Measurements from ENCODE around the gene SH3RF2. TPM values are rescaled to one million over a fixed set of nuclear protein-coding genes. Genes with fewer than 3 reads are reported as not detected.
A peak's percentile ranks its signal among the peaks of the same experiment; 100 is the strongest.

SH3RF2 gene
- total and polyA plus RNA-seq, 2 of the 13 experiments (the other 11 are each of a cell fraction or from before 2014, with no cell fraction given) = 2.6 to 3.7 TPM

- TF ChIP-seq ZNF574 (CRISPR knock-in tag; IDR thresholded peaks at IDR 0.05) (peak; percentile 73), POGZ (CRISPR knock-in tag; IDR thresholded peaks at IDR 0.05) (peak; percentile 52), XRCC5 (optimal IDR thresholded peaks at IDR 0.05; ENCODE audit: low read length) (peak; percentile 89), KLF16 (CRISPR knock-in tag; IDR thresholded peaks at IDR 0.05) (peak in 1 of 2 experiments; percentile 57; a peak in 1 of 4 replicates), ZNF367 (CRISPR knock-in tag; IDR thresholded peaks at IDR 0.05; ENCODE audit: borderline replicate concordance) (no peak), MYC (CRISPR knock-in tag; IDR thresholded peaks at IDR 0.05; ENCODE audit: borderline replicate concordance) (peak; percentile 43; the same call in 1 of the 2 replicates), ZNF597 (CRISPR knock-in tag; IDR thresholded peaks at IDR 0.05) (no peak), RFXAP (CRISPR knock-in tag; IDR thresholded peaks at IDR 0.05; ENCODE audit: borderline replicate concordance) (no peak; the same call in 1 of the 2 replicates), POLR2A (IDR thresholded peaks at IDR 0.05; ENCODE audit: insufficient read depth in 1 of 2, low read depth in 2 of 2, low read length in 2 of 2) (peak; percentile 31 to 59; a peak in 3 of 4 replicates), ZNF292 (CRISPR knock-in tag; IDR thresholded peaks at IDR 0.05; ENCODE audit: borderline replicate concordance, low read depth) (peak; percentile 98), ZNF512 (CRISPR knock-in tag; IDR thresholded peaks at IDR 0.05) (peak; percentile 29; the same call in 1 of the 2 replicates), RFXANK (CRISPR knock-in tag; IDR thresholded peaks at IDR 0.05) (no peak)
- TF ChIP-seq, protein P1, sequence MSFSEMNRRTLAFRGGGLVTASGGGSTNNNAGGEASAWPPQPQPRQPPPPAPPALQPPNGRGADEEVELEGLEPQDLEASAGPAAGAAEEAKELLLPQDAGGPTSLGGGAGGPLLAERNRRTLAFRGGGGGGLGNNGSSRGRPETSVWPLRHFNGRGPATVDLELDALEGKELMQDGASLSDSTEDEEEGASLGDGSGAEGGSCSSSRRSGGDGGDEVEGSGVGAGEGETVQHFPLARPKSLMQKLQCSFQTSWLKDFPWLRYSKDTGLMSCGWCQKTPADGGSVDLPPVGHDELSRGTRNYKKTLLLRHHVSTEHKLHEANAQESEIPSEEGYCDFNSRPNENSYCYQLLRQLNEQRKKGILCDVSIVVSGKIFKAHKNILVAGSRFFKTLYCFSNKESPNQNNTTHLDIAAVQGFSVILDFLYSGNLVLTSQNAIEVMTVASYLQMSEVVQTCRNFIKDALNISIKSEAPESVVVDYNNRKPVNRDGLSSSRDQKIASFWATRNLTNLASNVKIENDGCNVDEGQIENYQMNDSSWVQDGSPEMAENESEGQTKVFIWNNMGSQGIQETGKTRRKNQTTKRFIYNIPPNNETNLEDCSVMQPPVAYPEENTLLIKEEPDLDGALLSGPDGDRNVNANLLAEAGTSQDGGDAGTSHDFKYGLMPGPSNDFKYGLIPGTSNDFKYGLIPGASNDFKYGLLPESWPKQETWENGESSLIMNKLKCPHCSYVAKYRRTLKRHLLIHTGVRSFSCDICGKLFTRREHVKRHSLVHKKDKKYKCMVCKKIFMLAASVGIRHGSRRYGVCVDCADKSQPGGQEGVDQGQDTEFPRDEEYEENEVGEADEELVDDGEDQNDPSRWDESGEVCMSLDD (CRISPR knock-in tag; IDR thresholded peaks at IDR 0.05; ENCODE audit: borderline replicate concordance) = no peak
- TF ChIP-seq, protein P2, sequence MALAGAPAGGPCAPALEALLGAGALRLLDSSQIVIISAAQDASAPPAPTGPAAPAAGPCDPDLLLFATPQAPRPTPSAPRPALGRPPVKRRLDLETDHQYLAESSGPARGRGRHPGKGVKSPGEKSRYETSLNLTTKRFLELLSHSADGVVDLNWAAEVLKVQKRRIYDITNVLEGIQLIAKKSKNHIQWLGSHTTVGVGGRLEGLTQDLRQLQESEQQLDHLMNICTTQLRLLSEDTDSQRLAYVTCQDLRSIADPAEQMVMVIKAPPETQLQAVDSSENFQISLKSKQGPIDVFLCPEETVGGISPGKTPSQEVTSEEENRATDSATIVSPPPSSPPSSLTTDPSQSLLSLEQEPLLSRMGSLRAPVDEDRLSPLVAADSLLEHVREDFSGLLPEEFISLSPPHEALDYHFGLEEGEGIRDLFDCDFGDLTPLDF (CRISPR knock-in tag; IDR thresholded peaks at IDR 0.05) = no peak
Measured at GRCh38 chr5:145936401-145937131, at the start of gene SH3RF2 (continued).
